ENCODE results near the gene SSH2.

GRCh38 chr17:29766796-29767327 is 163.2 kb downstream of the SSH2 start:
- TF ChIP-seq REST (tag by site-specific recombination; IDR thresholded peaks at IDR 0.05), result no peak
- TF ChIP-seq CTCF (tag by site-specific recombination; IDR thresholded peaks at IDR 0.05), result no peak
- TF ChIP-seq ZFP3 (tag by site-specific recombination; IDR thresholded peaks at IDR 0.05; ENCODE audit: low read depth), result no peak
- TF ChIP-seq YY1 (tag by site-specific recombination; IDR thresholded peaks at IDR 0.05), result no peak

Measured in HEK293 (cell line).